AG09319 (cell line): Measurements from ENCODE around the gene MED10.

ENCODE experiments used
- DNase-seq: peaks from one replicate; pipeline ENCODE4 v3.0.0-alpha.2; 2010; ENCODE audit warnings: low read depth; ENCODE audit errors: extremely low read depth
- CTCF ChIP-seq: IDR thresholded peaks from 2 replicates; pipeline ENCODE4 v1.5.1; 2011; ENCODE audit warnings: low read depth, mild to moderate bottlenecking, inconsistent platforms, low read length, moderate library complexity

MED10 gene

GRCh38 chr5:6347165-6347564, 31.2 kb downstream of the MED10 start:
- no peak for TF ChIP-seq CTCF
- DNase-seq, result no peak

- DNase-seq, result no peak
- no peak for TF ChIP-seq CTCF
Observed at GRCh38 chr5:6344593-6344989, 33.8 kb downstream of the MED10 start.

- no peak for DNase-seq
- no peak for TF ChIP-seq CTCF
Observed at GRCh38 chr5:6343951-6344592, 34.3 kb downstream of the MED10 start.

- DNase-seq, result no peak
- TF ChIP-seq CTCF, result no peak
Observed at GRCh38 chr5:6342689-6343315, 35.5 kb downstream of the MED10 start.

GRCh38 chr5:6340100-6340499, 38.2 kb downstream of the MED10 start:
- no peak for DNase-seq
- TF ChIP-seq CTCF, result no peak

- no peak for DNase-seq
- TF ChIP-seq CTCF, result no peak
Observed at GRCh38 chr5:6338871-6339270, 39.5 kb downstream of the MED10 start.

GRCh38 chr5:6338135-6338534, 40.2 kb downstream of the MED10 start:
- TF ChIP-seq CTCF, result no peak
- DNase-seq, result no peak
